NCI-H510A (cell line): ENCODE measurements around the gene GNL2.
A peak's percentile ranks its signal among the peaks of the same experiment; 100 is the strongest.

Source experiments
- DNase-seq: peaks from one replicate; lab custom pipeline; 2025; lab: John Stamatoyannopoulos, UW

GNL2 gene

DNA sequence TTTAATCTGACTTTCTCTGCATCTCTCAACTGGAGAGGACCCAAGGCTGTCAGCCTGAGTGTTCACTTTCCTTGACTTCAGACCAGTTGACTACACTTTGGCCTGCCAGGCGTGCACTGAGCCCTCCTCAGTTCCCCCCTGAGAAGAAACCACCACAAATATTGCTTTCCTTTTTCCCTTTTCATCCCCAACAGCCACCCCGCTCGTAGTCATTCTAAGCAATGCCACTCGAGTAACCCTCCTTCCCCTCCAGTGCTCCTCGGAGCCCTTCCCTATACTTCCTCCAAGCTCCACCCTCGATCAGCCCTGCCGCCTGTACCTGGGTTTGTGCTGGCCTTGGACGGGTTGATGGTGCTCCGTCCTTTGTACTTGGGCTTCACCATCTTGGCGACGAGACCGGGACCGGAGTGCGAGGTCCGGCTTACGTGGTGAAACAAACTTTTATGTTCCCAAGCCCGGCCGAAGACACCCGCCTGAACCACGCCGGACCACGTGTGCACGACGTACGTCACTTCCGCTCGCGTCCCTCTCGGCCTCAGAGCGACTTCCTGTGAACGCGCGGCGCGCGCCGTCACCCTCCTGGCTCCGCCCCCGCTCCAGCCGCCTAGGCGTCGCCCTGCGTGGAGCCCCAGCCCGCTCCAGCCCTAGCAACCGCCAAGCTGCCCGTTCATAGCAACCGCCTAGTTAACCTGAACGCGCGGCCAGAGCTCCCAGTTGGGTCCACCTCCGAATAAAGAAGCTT is at the start of gene GNL2:
Gene GNL2, minus strand, starts transcription at position 498 of the 742 bp plus-strand sequence. Its CDS starts 115 bp downstream, at position 383.
- peak; percentile 100 for DNase-seq

DNA sequence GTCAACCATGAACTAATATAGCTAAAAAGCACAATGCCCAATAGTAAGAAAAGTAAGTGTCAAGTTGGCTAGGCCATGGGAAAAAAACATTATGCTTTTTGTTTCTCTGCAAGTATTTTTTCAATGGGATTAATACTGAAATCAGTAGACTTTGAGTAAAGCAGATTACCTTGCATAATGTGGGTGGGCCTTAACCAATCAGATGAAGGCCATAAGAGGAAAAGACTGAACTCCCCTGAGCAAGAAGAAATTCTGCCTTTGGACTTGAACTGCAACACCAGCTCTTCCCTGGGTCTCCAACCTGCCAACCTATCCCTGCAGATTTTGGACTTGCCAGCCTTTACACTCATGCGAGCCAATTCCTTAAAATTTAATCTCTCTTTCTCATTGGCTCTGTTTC is 45.3 kb upstream of the GNL2 start:
- DNase-seq: no peak

DNA sequence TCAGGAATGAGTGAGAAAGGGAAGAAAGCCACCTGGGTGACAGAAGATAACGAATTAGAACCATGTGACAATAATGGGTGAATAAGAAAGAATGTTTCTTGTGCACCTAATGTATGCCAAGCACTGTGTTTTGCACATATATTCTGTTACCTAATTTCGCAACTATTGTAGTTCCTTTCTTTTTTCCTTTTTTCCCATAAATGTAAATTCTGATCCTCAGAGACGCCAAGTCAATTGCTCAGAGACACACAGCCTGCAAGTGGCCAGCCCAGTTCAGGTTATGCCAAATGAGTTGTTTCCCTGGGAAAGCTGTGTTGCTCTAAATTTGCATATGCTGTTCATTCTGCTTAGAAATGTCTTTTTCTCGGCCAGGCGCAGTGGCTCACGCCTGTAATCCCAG is 40.7 kb upstream of the GNL2 start:
- DNase-seq: no peak

DNA sequence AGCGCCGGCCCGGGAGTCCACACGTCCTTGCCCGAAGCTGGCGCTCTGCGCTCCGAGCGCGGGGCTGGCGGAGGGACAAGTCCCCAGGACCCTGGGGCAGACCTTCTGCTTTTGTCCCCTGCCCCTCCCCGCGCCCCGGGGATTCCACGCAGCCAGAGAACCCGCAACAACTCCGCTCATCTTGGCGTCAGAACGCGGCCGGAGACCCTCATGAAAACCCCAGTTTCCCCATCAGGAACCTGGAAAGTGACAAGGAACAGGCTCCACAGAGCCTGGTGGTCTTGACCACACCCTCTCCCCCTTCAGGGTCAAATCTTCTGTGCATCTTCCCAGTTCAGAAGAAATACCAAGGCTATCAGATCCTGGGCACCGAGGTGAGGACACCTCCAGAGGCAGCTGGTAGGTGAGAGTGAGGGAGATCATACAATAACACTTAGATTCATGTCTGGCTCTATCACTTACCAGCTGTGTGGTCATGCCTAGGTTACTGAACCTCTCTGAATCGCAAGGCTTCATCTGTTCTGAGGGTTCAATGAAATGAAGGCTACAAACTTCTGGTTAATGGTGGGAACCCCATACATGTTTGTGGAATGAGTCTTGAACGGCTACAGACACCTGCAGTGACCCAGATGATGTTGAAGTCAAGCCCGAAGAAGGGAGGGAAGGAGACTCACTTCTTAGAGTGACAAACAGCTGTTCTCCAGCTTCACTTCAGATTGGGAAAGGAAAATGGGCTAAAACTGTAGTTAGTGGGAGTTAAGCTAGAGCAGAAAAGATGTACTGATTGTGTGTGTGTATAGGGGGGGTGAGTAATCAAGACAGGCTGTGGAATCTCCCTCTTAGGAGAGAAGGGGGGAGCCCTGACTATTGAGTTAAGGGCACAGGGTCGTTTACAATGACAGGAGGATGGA is 39.5 kb upstream of the GNL2 start:
- no peak for DNase-seq

DNA sequence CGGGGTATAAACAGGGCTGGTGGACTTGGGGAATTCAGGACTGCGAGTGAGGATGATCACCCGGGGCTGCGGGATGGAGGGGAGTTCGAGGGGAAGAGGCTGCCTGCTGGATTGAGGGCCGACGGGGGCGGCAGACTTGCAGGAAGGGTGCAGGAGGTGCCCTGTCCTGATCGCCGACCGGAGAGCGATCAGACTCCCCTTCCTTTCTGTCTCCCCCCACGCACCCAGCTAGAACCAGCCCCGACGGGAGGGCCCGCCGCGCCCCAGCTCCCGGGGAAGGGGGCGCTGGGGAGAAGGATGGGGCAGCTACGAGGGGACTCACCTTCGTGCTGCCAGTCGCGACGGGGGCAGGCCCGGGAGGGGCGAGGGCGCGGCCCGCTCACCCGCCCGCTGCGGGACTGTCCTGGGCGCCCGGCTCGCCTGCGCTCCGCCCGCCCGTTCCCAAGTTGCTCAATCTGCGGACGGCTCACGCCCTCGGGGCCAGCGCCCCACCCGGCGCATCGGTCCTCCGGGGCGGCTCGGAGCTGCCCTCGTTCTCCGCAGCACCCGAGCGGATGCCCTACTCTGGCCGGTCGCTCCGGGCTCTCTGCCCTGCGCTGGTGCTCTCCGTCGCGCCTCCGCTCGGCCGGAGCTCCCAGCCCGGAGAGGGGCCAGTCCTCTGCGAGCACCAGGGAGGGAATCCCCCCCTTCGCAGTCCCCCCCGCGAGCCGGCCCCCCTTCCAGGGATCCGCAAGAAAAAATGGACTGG is 38.7 kb upstream of the GNL2 start, which contains the start of gene RSPO1:
Gene RSPO1, minus strand, starts transcription at position 649 of the 748 bp plus-strand sequence. CDS start 5,231 bp downstream, outside the sequence.
- peak; percentile 72 for DNase-seq

DNA sequence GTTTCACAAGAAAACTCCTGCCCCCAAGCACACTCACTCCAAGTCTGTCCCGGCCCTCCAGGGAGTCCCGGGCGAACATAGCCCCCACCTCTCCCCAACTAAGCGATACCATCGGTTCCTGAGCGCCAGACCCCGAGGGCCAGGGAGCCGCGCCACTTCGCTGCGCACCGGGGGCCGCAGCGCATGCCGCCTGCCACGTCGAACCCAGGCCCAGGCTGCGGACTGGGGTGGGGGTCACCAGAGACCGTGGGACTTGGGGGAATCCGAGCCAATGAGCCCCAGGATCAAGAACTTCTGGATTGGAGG is 38.2 kb upstream of the GNL2 start:
- DNase-seq: no peak

DNA sequence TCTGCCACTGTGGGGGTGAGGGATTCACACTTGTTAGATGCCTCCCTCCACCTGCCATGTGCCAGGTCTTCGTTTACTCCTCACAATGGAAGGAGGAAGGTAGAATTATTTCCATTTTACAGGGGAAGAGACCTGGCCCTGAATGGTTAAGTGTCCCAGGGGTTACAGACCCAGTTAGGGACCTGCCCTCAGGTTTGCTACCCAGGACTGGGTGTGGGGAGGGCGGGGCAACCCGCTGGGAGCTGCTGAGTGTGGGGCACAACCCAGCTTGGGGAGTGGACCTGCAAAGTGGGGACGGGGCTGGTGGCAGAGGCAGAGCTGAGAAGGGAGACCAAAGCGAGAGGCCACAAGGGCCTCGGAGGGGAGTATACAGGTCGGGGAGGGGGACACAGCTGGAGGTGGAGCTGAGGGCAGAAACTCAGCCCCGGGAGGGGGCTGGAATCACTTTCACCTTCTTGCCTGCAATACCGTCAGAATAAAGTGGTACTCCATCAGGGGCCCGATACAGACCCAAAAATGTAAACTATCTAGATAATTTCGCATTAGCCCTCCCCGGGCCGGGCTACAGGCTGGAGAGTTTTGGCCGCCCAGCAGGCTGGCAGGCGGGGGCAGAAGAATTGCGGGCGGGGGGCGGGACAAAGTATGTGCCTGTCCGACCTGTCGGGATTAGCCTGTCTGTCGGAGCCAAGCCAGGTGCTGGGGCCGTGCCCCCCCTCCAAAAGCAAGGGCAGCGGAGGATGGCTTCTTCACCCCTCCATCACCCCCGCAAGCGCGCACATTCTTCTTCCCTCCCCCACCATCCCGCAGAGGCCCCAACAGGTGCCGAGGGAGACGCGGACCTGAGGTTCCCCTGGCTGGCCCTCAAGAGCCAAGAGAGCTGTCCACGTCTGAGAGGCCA is 37.6 kb upstream of the GNL2 start:
- DNase-seq: no peak

DNA sequence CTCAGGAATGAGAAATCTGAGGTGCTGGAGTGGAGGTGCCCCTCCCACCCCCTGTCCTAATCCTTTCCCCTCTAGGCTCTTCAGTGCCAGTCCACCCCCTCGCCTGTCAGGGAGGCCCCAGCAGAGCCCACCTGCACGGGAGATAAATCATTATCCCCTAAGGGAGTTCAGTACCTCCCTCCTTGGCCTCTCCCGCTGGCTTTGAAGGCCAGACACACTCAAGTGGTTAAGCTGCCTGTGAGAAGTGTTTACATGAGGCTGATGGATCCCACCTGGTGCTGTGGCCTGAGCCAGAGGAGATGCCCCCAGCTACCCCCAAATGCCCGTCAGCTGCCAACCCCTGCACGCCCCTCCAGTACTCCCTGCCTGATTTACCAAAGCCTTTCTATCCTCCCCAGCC is 35.3 kb upstream of the GNL2 start:
- peak; percentile 53 for DNase-seq

DNA sequence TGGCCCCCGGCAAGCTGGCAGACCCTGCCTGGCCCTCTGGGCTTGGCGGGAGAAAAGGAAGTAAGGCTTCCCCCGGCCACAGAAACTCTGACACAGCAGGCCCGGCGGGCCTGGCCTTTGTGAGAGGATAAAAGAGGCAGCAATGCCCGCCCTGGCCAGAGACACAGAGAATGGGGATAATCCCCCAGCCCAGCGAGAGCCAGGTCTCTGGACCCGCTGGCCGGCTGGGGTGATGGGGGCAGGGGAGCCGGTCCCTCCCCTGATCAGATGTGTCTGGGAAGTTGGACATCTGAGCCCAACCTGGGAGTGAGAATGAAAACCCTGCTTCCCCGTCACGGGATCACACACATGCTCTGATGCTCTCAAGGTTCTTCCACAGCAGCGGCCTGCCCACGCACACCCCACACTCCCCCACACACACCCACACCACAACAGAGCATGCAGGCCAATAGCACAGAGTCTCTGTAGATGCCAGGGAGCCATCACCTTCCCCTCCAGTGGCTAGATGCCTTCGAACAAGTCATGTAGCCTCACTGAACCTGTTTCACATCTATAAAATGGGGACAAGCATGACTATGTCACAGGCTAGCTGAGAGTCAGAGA is 34.8 kb upstream of the GNL2 start:
- no peak for DNase-seq

DNA sequence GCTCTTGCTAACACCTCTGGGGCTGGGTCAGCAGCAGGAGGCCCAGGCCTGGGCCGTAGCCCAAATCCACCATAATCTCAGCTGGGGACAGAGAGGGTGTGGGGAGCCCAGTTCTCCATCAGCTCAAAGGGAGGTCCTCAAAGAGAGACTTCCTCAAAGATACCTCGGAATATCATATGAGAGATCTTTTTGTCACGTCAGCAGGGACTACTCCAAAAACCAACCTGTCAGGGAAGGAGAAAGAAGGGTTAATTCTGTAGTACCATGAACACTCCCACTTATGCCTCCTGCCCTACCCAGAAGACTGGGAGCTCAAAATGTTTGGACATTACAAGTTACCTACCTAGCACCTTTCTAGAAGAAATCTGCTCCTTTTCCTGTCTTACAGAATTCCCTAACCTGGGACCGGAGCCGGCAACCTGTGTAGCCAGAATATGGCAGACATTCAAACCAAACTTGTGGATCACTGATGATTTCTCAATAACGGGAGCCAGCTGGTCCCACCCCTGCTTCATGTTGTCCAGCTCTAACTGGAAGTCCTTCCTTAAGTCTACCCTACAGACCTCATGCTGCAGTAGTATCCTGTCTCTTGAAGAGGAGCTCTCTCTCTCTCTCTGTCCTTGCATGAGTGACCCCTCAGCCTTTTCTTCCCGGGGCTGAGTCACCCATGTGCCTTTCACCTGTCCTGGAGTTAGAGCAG is 34.1 kb upstream of the GNL2 start:
- DNase-seq: no peak

DNA sequence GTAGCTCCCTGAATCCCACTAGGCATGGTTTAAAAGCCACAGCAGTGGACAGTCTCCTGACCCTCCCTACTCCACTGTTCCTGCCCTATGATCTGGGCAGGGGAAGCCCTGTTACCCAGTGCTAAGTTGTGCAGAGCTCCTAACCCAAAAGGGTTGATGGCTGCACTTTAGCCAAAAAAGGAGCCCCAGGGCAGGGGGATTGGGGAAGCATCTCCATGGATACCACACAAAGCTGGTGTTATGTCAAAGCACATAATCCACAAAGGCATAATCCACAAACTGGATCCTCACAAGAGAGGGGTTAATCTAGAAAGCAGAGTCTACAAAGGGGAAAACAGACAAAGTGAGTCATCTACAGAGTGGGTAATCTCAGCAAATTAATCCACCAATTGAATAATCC is 33.3 kb upstream of the GNL2 start:
- DNase-seq: no peak

DNA sequence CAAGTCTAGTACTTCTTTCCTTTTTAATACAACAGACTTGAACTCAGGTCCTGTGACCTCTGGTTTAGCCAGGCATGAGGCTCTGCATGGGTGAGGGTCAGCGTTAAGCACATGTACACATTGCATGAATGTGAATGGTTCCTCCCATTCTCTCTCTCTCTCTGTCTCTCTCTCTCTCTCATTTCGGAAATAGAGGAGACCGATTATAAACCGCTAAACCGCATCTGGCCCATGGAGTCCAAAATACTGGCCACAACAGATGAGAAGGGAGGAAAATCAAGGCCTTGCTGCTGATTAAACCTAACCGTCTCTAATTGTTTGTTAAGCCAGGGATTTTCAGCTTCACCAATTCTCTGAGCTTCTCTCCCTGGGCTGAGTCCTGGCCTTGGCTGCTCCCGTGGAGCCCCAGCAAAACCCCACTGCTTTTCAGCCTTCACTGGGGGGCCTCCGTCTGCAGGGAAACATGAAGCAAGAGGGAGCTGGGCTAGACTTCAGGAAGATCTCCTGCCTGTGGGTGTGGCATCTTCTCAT is 32.4 kb upstream of the GNL2 start:
- no peak for DNase-seq

DNA sequence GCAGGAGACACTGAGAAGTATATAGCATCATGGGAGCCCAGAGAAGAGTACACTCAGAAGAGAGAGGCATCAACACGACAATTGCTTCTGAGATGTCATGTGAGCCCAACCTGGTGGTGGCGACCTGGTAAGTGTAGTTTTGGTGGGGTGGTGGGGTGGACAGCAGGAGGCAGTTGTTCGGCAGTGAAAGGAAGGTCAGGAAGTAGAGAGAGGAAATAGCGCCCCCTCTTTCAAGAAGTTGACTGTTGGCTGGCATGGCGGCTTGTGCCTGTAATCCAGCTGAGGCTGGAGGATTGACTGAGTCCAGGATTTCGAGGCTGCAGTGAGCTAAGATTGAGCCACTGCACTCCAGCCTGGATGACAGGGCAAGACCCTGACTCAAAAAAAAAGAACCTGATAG is 26.4 kb upstream of the GNL2 start:
- no peak for DNase-seq

DNA sequence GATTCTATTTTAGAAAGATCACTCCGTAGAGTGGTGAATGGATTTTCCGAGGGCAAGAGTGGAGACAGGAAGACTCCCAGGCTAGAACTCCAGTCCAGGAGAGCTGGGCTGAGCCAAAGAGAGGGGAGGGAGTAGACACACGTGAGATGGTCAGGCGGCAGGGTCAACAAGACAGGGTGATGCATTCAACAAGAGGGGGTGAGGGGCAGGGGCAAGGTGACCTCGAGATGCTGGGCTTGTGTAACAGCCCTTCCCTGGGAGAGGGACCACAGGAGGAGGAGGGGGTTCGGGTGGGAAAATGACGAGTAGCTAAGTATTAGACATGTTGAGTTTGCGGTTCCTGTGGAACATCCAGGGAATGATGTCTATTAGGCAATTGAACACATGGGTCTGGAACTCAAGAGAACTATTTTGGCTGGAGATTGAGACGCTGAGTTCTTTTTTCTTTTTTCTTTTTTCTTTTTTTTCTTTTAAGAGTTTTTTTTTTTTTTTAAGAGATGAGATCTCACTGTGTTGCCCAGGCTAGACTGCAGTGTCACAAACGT is 25.7 kb upstream of the GNL2 start:
- DNase-seq: no peak

DNA sequence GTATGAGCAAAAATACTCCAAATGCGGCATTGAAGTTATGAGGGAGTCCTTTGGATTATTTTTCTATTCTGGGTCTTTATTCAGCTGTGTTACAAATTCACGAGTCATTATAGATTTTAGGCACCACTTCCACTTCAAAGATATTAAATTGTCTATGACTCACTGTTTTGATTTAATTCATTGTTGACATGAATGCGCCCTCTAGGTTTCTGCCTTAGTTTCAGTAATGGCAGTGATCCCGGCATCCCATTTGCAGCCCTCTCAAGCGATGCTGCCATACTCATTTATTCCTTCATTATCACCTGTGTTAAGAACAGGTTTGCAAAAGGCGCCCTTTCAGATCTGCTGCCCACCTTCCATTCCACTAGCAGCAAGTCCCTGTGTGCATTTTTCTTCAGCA is 25.0 kb upstream of the GNL2 start:
- DNase-seq: no peak

DNA sequence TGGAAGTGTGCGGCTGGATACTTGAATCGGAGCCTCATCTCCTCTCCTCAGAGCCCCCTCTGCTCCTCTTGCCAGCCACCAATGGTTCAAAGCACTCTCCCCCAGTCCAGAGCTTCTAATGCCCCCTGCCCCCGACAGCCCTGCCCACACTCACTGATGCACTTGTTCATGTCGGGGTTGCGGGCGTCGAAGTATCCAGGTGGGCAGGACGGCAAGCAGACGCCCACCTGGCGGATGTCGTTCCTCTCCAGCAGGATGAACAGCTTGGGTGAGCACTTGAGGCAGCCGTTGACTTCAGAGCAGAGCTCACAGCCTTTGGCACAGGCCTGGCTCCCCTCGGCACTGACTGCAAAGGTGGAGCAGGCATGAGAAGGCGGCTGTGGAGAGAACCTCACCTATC is 20.6 kb upstream of the GNL2 start:
- DNase-seq: no peak

DNA sequence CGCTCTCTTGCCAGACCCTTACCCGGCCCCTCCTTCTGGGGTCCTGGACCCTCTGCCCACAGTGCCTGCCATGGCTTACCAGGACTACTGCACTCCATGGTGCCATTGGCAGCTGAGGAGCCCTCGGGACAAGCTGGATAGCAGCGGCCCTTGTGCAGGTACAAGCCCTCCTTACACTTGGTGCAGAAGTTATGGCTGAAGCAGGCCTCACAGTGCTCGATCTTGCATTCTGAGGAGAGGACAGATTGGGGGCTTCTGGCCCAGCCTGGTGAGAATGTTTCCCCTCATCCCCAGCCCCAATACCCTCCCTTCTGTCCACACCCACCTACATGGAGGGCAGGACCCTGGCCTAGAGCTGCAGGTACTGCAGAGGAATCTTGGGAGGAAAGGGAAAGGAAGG is 18.4 kb upstream of the GNL2 start:
- no peak for DNase-seq

DNA sequence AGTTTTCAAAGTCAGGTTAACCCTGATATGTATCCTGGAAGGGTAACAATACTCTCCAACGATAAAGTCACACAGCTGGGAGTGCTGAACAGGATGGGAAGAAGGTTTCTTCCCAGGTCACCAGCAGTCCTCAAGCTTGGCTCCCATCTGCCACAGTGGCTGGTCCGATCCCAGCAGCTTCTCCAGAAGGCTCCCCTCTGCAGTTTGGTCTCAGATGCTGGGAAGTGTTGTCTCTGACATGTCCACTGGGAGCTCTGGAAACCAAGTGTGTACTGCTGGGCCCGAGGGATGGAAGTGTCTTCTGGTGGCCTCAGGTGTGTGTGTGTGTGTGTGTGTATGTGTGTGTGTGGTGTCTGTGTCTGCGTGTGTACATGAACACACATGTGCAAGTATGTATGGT is 16.4 kb upstream of the GNL2 start:
- no peak for DNase-seq

DNA sequence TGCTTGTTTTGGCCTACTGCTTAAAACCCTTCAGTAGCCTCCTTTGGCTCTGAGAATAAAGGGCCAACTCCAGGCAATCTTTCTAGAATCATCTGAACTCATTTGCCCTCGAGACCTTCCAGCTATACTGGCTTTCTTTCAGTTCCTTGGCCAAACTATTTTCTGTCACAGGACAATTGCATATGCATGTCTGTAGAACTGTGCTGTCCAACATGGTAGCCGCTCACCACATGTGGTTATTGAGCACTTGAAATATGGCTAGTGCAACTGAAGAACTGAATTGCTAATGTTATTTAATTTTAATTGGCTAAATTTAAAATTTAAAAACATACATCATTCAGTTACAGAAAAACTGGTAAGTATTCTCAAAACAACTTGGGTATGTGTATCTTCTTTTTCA is 14.3 kb upstream of the GNL2 start:
- DNase-seq: no peak

DNA sequence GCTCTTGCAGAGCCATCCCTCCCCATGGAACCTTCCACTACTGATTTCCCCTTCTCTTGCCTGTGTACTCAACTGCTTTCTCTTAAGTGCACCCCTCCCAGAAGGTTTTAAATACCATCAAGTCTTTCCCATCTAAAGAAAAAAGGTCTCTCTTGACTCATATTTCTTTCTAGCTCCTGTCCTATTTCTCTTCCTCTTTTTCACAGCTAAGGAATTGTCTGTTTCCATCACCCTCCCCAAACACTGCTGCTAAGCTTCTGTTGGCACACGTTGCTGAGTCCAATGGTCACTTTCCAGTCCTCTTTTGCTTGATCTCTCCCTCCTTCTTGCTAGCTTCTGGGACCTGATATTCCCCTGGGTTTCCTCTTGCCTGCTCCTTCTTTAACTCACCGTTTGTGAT is 13.3 kb upstream of the GNL2 start:
- DNase-seq: no peak
